HEK293T (cell line): ENCODE results near the gene MMP7.

Experiments
- ARNT ChIP-seq: fragments of 450-650 bp; IDR thresholded peaks from 2 replicates; pipeline ENCODE4 v1.6.1; 2017; ENCODE audit warnings: mild to moderate bottlenecking
- BHLHE40 ChIP-seq: fragments of 450-650 bp; IDR thresholded peaks from 2 replicates; pipeline ENCODE4 v1.6.1; 2016; ENCODE audit warnings: mild to moderate bottlenecking, moderate library complexity, borderline replicate concordance
- CTBP1 ChIP-seq: fragments of 450-650 bp; IDR thresholded peaks from 2 replicates; pipeline ENCODE4 v1.6.1; 2016; ENCODE audit warnings: borderline replicate concordance
- ELF4 ChIP-seq: fragments of 450-650 bp; IDR thresholded peaks from 2 replicates; pipeline ENCODE4 v1.6.1; 2017; ENCODE audit warnings: antibody characterized with exemption
- FOXM1 ChIP-seq: fragments of 450-650 bp; IDR thresholded peaks from 2 replicates; pipeline ENCODE4 v1.6.1; 2017; ENCODE audit warnings: mild to moderate bottlenecking, borderline replicate concordance
- HDGF ChIP-seq: fragments of 450-650 bp; IDR thresholded peaks from 2 replicates; pipeline ENCODE4 v1.6.1; 2017; ENCODE audit warnings: antibody characterized with exemption, borderline replicate concordance
- SP1 ChIP-seq: fragments of 450-650 bp; IDR thresholded peaks from 2 replicates; pipeline ENCODE4 v1.6.1; 2017
- TARDBP ChIP-seq: fragments of 450-650 bp; IDR thresholded peaks from 2 replicates; pipeline ENCODE4 v1.6.1; 2016
- ZNF384 ChIP-seq: fragments of 450-650 bp; IDR thresholded peaks from 2 replicates; pipeline ENCODE4 v1.6.1; 2016

GRCh38 chr11:102495161-102496042 is 35.1 kb downstream of the MMP7 start:
- no peak for TF ChIP-seq HDGF
- no peak for TF ChIP-seq FOXM1
- TF ChIP-seq ELF4: no peak
- TF ChIP-seq CTBP1: no peak
- no peak for TF ChIP-seq TARDBP
- no peak for TF ChIP-seq ZNF384
- no peak for TF ChIP-seq SP1
- no peak for TF ChIP-seq BHLHE40
- no peak for TF ChIP-seq ARNT
